ENCODE measurements around the gene SCAMP5. TPM values are rescaled to one million over a fixed set of nuclear protein-coding genes. Genes with fewer than 3 reads are reported as not detected.

The SCAMP5 gene
- total RNA-seq, result 1 to 10 TPM; 4.5 to 5.7 TPM
- long read RNA-seq, partial matches to known transcripts, result 0 of 3 reads
- long read RNA-seq, other reads (novel, unspliced or antisense), result 3 of 3 reads

- intact Hi-C loops (cut with DNase I), result no loop called here
- ATAC-seq (peak; percentile 91 to 98), DNase-seq (peak; percentile 96)
These were observed at the start of gene SCAMP5 for GRCh38 chr15:74995182-74995778. Gene SCAMP5 (plus strand): TSS chr15:74995563. CDS start chr15:75011840, 16,277 bp downstream.

- intact Hi-C loops (cut with DNase I), result loop anchor here (2.0 to 10.0 kb wide), 2 partner anchors 179 to 315 kb away; no protein-coding TSS in a partner anchor
- DNase-seq (peak; percentile 70), ATAC-seq (peak; percentile 48 to 60)
These were observed 45.1 kb upstream of the SCAMP5 start for GRCh38 chr15:74950078-74950908.

- no peak for ATAC-seq
- no peak for DNase-seq
- intact Hi-C loops (cut with DNase I), result loop anchor here (2.0 to 10.0 kb wide), 2 partner anchors 180 to 316 kb away; no protein-coding TSS in a partner anchor
These were observed 44.4 kb upstream of the SCAMP5 start for GRCh38 chr15:74951006-74951405.

- intact Hi-C loops (cut with DNase I), result loop anchor here (10.0 kb wide), 1 partner anchor 320 kb away; no protein-coding TSS in a partner anchor
- ATAC-seq, result peak in 1 of 2 donors; percentile 63
- DNase-seq, result peak; percentile 65
These were observed 40.8 kb upstream of the SCAMP5 start for GRCh38 chr15:74954515-74954914.

- intact Hi-C loops (cut with DNase I), result loop anchor here (10.0 kb wide), 1 partner anchor 320 kb away; no protein-coding TSS in a partner anchor
- DNase-seq, result no peak
These were observed 40.3 kb upstream of the SCAMP5 start for GRCh38 chr15:74955017-74955416.

GRCh38 chr15:74955796-74956647 is 39.3 kb upstream of the SCAMP5 start:
- peak; percentile 86 for DNase-seq
- intact Hi-C loops (cut with DNase I), result loop anchor here (10.0 kb wide), 1 partner anchor 321 kb away; no protein-coding TSS in a partner anchor
- peak; percentile 63 to 68 for ATAC-seq

More at GRCh38 chr15:74955017-74955416, 40.3 kb upstream of the SCAMP5 start:
- no peak for ATAC-seq

GRCh38 chr15:74956648-74957475 is 38.5 kb upstream of the SCAMP5 start, which contains the start of gene RPP25:
Gene RPP25 (minus strand): TSS chr15:74956772. CDS start chr15:74956583, 189 bp downstream.
- intact Hi-C loops (cut with DNase I), result loop anchor here (10.0 kb wide), 1 partner anchor 322 kb away; no protein-coding TSS in a partner anchor
- peak; percentile 91 to 92 for ATAC-seq
- DNase-seq, result peak; percentile 82

- ATAC-seq, result no peak
- intact Hi-C loops (cut with DNase I), result loop anchor here (10.0 kb wide), 1 partner anchor 323 kb away; no protein-coding TSS in a partner anchor
- no peak for DNase-seq
These were observed 37.8 kb upstream of the SCAMP5 start for GRCh38 chr15:74957476-74958035.

GRCh38 chr15:74958320-74958907 is 36.9 kb upstream of the SCAMP5 start:
- ATAC-seq, result peak; percentile 4 to 12
- intact Hi-C loops (cut with DNase I), result loop anchor here (10.0 kb wide), 1 partner anchor 324 kb away; no protein-coding TSS in a partner anchor
- DNase-seq, result peak; percentile 69

GRCh38 chr15:74958908-74959585 is 36.3 kb upstream of the SCAMP5 start:
- intact Hi-C loops (cut with DNase I), result loop anchor here (10.0 kb wide), 1 partner anchor 324 kb away; no protein-coding TSS in a partner anchor
- no peak for DNase-seq
- no peak for ATAC-seq

GRCh38 chr15:74959586-74959939 is 35.8 kb upstream of the SCAMP5 start:
- no peak for ATAC-seq
- intact Hi-C loops (cut with DNase I), result loop anchor here (10.0 kb wide), 1 partner anchor 325 kb away; no protein-coding TSS in a partner anchor
- no peak for DNase-seq

GRCh38 chr15:74960286-74960685 is 35.1 kb upstream of the SCAMP5 start:
- ATAC-seq (no peak), DNase-seq (no peak)
- intact Hi-C loops (cut with DNase I), result no loop called here

- ATAC-seq, result no peak
These were observed 34.3 kb upstream of the SCAMP5 start for GRCh38 chr15:74960995-74961588.

GRCh38 chr15:74961616-74962015 is 33.7 kb upstream of the SCAMP5 start:
- intact Hi-C loops (cut with DNase I), result no loop called here
- ATAC-seq, result no peak
- no peak for DNase-seq

More at GRCh38 chr15:74960995-74961588, 34.3 kb upstream of the SCAMP5 start:
- no peak for DNase-seq
- intact Hi-C loops (cut with DNase I), result no loop called here

- intact Hi-C loops (cut with DNase I), result no loop called here
- DNase-seq (no peak), ATAC-seq (no peak)
These were observed 33.1 kb upstream of the SCAMP5 start for GRCh38 chr15:74962219-74962618.

GRCh38 chr15:74962671-74963070 is 32.7 kb upstream of the SCAMP5 start:
- no peak for DNase-seq
- intact Hi-C loops (cut with DNase I), result no loop called here
- no peak for ATAC-seq

All from left cardiac atrium (tissue), 4 donors.